Measurements from ENCODE around the gene LY6G6C. TPM values are rescaled to one million over a fixed set of nuclear protein-coding genes. Genes with fewer than 3 reads are reported as not detected.

LY6G6C gene
- total RNA-seq, 1 donor from 2014 or later = 1.3 TPM

- DNase-seq (ENCODE audit: low spot score in 2 of 2, unreplicated experiment in 2 of 2) = no peak
- peaks cover 7% of the 10 kb centered on the region for H3K36me3 Mint-ChIP-seq
- peaks cover 12% of the 10 kb centered on the region for H3K4me1 Mint-ChIP-seq
- no peak within 1 kb of the TSS for H3K4me3 Mint-ChIP-seq
- no peaks in the 10 kb centered on the region for H3K27me3 Mint-ChIP-seq (ENCODE audit: low read depth)
- H3K9me3 Mint-ChIP-seq = no peaks in the 10 kb centered on the region
- H3K27ac Mint-ChIP-seq = no peak within 1 kb of the TSS
- TF ChIP-seq CTCF (IDR thresholded peaks at IDR 0.05; ENCODE audit: unreplicated experiment) = no peak
Observed at GRCh38 chr6:31762356-31762755, 40.8 kb upstream of the LY6G6C start, which contains the start of gene SAPCD1. Gene SAPCD1 (plus strand): TSS chr6:31762656. CDS start chr6:31763055, 399 bp downstream.

- Mint-ChIP-seq H3K9me3 (no peaks in the 10 kb centered on the region), H3K36me3 (peaks cover 7% of the 10 kb centered on the region), H3K4me1 (peaks cover 12% of the 10 kb centered on the region), H3K27ac (no peak overlapping the region), H3K27me3 (ENCODE audit: low read depth) (no peaks in the 10 kb centered on the region), H3K4me3 (no peak overlapping the region)
- DNase-seq (ENCODE audit: low spot score in 2 of 2, unreplicated experiment in 2 of 2) = no peak
- no peak for TF ChIP-seq CTCF (IDR thresholded peaks at IDR 0.05; ENCODE audit: unreplicated experiment)
Observed at GRCh38 chr6:31761343-31761742, 39.8 kb upstream of the LY6G6C start.

- Mint-ChIP-seq H3K27me3 (ENCODE audit: low read depth) (no peaks in the 10 kb centered on the region), H3K4me3 (no peak overlapping the region), H3K36me3 (peaks cover 7% of the 10 kb centered on the region), H3K27ac (no peak overlapping the region), H3K9me3 (no peaks in the 10 kb centered on the region), H3K4me1 (peaks cover 12% of the 10 kb centered on the region)
- no peak for TF ChIP-seq CTCF (IDR thresholded peaks at IDR 0.05; ENCODE audit: unreplicated experiment)
- DNase-seq (ENCODE audit: low spot score in 2 of 2, unreplicated experiment in 2 of 2) = no peak
Observed at GRCh38 chr6:31760790-31761189, 39.2 kb upstream of the LY6G6C start.

GRCh38 chr6:31758281-31758680 lies 36.7 kb upstream of the LY6G6C start:
- peaks cover under 1% of the 10 kb centered on the region for H3K4me1 Mint-ChIP-seq

GRCh38 chr6:31752739-31753319 lies 31.3 kb upstream of the LY6G6C start:
- no peaks in the 10 kb centered on the region for H3K4me1 Mint-ChIP-seq
- no peaks in the 10 kb centered on the region for H3K9me3 Mint-ChIP-seq
- peaks cover 3% of the 10 kb centered on the region for H3K36me3 Mint-ChIP-seq
- no peak overlapping the region for H3K4me3 Mint-ChIP-seq
- no peak for TF ChIP-seq CTCF (IDR thresholded peaks at IDR 0.05; ENCODE audit: unreplicated experiment)
- DNase-seq (ENCODE audit: low spot score in 2 of 2, unreplicated experiment in 2 of 2) = no peak
- no peak overlapping the region for H3K27ac Mint-ChIP-seq
- no peaks in the 10 kb centered on the region for H3K27me3 Mint-ChIP-seq (ENCODE audit: low read depth)

More at GRCh38 chr6:31758281-31758680, 36.7 kb upstream of the LY6G6C start:
- H3K36me3 Mint-ChIP-seq = peaks cover 7% of the 10 kb centered on the region
- no peaks in the 10 kb centered on the region for H3K27me3 Mint-ChIP-seq (ENCODE audit: low read depth)
- DNase-seq (ENCODE audit: low spot score in 2 of 2, unreplicated experiment in 2 of 2) = no peak
- no peak overlapping the region for H3K27ac Mint-ChIP-seq
- TF ChIP-seq CTCF (IDR thresholded peaks at IDR 0.05; ENCODE audit: unreplicated experiment) = no peak
- no peak overlapping the region for H3K4me3 Mint-ChIP-seq
- H3K9me3 Mint-ChIP-seq = no peaks in the 10 kb centered on the region
